ENCODE measurements around the gene NKX3-2.

DNA sequence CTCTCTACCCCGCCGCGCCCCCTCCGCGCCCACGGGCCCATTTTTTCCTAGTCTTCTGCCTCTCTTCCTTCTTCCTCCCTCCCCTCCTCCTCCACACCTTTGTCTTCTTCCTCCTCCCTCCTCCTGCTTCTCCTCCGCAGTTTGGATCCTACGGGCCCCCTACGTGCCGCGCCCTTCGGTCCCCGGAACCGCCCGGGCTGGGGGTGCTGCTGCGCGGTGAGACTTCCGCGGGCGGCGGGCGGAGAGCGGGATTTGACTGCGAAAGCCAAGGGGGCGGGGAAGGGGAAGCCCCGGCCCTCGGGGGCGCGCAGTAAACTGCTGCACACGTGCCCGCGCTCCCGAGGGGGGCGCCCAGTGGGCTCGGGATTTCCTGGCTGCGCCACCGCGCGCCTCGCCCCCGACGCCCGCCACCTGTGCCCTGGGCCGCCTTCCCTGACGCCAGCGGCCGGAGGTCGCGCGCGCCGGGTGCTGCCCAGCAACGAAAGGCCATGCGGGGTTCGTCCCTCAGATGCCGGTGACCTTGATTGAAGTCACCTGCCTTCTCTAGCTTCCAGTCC is 3.3 kb upstream of the NKX3-2 start:
- TF ChIP-seq POLR2A (IDR thresholded peaks at IDR 0.05; ENCODE audit: low read length) (no peak), GATA1 (IDR thresholded peaks at IDR 0.05; ENCODE audit: low read depth, low read length) (no peak)

Measured in erythroblast (primary cell).